Stomach (tissue), 9 donors: ENCODE results near the gene PDCD2. TPM values are rescaled to one million over a fixed set of nuclear protein-coding genes. Genes with fewer than 3 reads are reported as not detected.
A peak's percentile ranks its signal among the peaks of the same experiment; 100 is the strongest.

Source experiments
- DNase-seq, 2 donors: peaks; one replicate each; pipeline versions ENCODE4 v3.0.0 to v3.0.0-alpha.2; 2013 to 2019
- H3K27ac ChIP-seq, 5 donors: fragments of 200-600 bp in 4 of 5; sonication (generic) in 4 of 5; one replicate each; pipeline ENCODE4 v1.5.1; 2013 to 2019; ENCODE audit warnings: mild to moderate bottlenecking in 1 of 5, moderate library complexity in 1 of 5
- H3K27me3 ChIP-seq, 3 donors: fragments of 200-600 bp; sonication (generic); one replicate each; pipeline ENCODE4 v1.5.1; 2017 to 2019; ENCODE audit warnings: mixed run types in 1 of 3
- H3K36me3 ChIP-seq, 4 donors: fragments of 200-600 bp; sonication (generic); 1 replicate in 3 of 4; 2 replicates in 1 of 4; pipeline ENCODE4 v1.5.1; 2016 to 2019
- H3K4me1 ChIP-seq, 4 donors: fragments of 200-600 bp; sonication (generic); one replicate each; pipeline ENCODE4 v1.5.1; 2016 to 2019
- H3K4me3 ChIP-seq, 4 donors: fragments of 200-600 bp; sonication (generic) in 3 of 4; one replicate each; pipeline ENCODE4 v1.5.1; 2016 to 2019; ENCODE audit warnings: mild to moderate bottlenecking in 1 of 4
- H3K9me3 ChIP-seq, 4 donors: fragments of 200-600 bp; sonication (generic); one replicate each; pipeline ENCODE4 v1.5.1; 2016 to 2019
- EP300 ChIP-seq: sonication (generic); formaldehyde crosslinking; IDR thresholded peaks from one replicate; pipeline ENCODE4 v1.6.1; 2017; ENCODE audit warnings: antibody characterized with exemption
- POLR2A ChIP-seq, 4 donors: fragments of 450-650 bp; IDR thresholded peaks; one replicate each; pipeline ENCODE4 v1.6.1; 2016; ENCODE audit warnings: antibody characterized with exemption in 4 of 4, control low read depth in 2 of 4, mild to moderate bottlenecking in 1 of 4, moderate library complexity in 1 of 4
- POLR2AphosphoS5 ChIP-seq, 3 donors: sonication (generic); formaldehyde crosslinking; IDR thresholded peaks; one replicate each; pipeline ENCODE4 v1.6.1; 2016; ENCODE audit warnings: antibody characterized with exemption in 3 of 3
- WGBS, 5 donors: extraction: QIAGEN DNeasy Blood & Tissue Kit in 3 of 5; methylation state at CpG; one replicate each; pipeline versions ENCODE4 v1.1.5 to v1.1.7; 2013 to 2018; 5-methylcytosine and 5-hydroxymethylcytosine counted together
- intact Hi-C: fragments of 100-400 bp; cut with DNase I; formaldehyde crosslinking; loops from one replicate; pipeline ENCODE4 v1.15.1; 2023; ENCODE audit warnings: low total_unique reads
- polyA plus RNA-seq, 3 donors: library from polyadenylated mRNA; stranded (reverse); fragments of 200-250 nt; gene quantifications; one replicate each; pipeline ENCODE4 v1.2.3, GENCODE V29; 2013
- total RNA-seq, 5 donors: library from RNA; depleted of rRNA; stranded (reverse); fragments of >200 nt; gene quantifications; one replicate each; pipeline versions ENCODE4 v1.1.0 to v1.2.3, GENCODE V29; 2014 to 2016
- TF ChIP-seq, protein P1 (sequence below), 7 experiments: fragments of 450-650 bp in 4 of 7; fragments of 200-600 bp in 3 of 7; sonication (generic) in 3 of 7; IDR thresholded peaks; one replicate each; pipeline ENCODE4 v1.5.1; 2016 to 2019; ENCODE audit warnings: antibody characterized with exemption in 7 of 7, control low read depth in 2 of 7, mild to moderate bottlenecking in 1 of 7
- donor health status: healthy with polysubstance abuse.
- donor health status: Bipolar disorder and iron deficiency.
- donor health status: healthy.

The PDCD2 gene
- total and polyA plus RNA-seq, 8 donors = 38.2 to 209 (median 68.0) TPM

DNA sequence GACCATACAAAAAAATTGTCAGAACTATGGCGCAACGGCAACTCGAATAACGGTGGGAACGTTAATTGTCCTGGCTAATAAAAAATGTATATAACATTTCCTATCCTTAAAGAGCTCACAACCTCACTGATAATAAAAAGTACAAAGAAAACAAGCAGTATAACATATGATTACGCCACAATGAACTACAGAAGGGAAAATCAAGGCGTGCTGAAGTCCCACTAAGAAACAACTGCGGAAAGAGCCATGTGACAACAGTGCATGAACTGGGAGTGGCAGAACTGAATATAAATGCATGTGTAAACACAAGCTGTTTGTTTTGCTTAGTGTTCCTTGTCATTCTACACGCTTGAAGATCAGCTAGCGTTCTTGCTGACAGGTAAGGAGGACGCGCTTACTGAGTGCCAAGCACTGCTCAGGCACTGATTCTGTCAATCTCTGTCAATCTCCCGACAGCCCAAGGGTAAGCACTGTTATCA, 30.9 kb downstream of the PDCD2 start:
- DNase-seq = peak; percentile 32 to 86
- H3K27ac ChIP-seq = peak overlapping the region; percentile 90 to 98 (median 96)
- no peaks in the 10 kb centered on the region for H3K27me3 ChIP-seq
- intact Hi-C loops = no loop called here
- whole genome bisulfite sequencing, 5 donors = 0 to 1% (median 0%) methylated on average over 13 of the region's 13 CpGs
- peaks cover 40 to 75% (median 64%) of the 10 kb centered on the region in 4 donors for H3K4me1 ChIP-seq
- H3K36me3 ChIP-seq = peaks cover 9 to 38% (median 37%) of the 10 kb centered on the region in 4 donors
- TF ChIP-seq, protein P1, sequence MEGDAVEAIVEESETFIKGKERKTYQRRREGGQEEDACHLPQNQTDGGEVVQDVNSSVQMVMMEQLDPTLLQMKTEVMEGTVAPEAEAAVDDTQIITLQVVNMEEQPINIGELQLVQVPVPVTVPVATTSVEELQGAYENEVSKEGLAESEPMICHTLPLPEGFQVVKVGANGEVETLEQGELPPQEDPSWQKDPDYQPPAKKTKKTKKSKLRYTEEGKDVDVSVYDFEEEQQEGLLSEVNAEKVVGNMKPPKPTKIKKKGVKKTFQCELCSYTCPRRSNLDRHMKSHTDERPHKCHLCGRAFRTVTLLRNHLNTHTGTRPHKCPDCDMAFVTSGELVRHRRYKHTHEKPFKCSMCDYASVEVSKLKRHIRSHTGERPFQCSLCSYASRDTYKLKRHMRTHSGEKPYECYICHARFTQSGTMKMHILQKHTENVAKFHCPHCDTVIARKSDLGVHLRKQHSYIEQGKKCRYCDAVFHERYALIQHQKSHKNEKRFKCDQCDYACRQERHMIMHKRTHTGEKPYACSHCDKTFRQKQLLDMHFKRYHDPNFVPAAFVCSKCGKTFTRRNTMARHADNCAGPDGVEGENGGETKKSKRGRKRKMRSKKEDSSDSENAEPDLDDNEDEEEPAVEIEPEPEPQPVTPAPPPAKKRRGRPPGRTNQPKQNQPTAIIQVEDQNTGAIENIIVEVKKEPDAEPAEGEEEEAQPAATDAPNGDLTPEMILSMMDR (IDR thresholded peaks at IDR 0.05) = no peak
- no peak for TF ChIP-seq EP300
- no peak for TF ChIP-seq POLR2AphosphoS5 (IDR thresholded peaks at IDR 0.05)
- no peak for TF ChIP-seq POLR2A (IDR thresholded peaks at IDR 0.05)
- H3K4me3 ChIP-seq = peak overlapping the region; percentile 87 to 98 (median 94)
- H3K9me3 ChIP-seq = no peaks in the 10 kb centered on the region

DNA sequence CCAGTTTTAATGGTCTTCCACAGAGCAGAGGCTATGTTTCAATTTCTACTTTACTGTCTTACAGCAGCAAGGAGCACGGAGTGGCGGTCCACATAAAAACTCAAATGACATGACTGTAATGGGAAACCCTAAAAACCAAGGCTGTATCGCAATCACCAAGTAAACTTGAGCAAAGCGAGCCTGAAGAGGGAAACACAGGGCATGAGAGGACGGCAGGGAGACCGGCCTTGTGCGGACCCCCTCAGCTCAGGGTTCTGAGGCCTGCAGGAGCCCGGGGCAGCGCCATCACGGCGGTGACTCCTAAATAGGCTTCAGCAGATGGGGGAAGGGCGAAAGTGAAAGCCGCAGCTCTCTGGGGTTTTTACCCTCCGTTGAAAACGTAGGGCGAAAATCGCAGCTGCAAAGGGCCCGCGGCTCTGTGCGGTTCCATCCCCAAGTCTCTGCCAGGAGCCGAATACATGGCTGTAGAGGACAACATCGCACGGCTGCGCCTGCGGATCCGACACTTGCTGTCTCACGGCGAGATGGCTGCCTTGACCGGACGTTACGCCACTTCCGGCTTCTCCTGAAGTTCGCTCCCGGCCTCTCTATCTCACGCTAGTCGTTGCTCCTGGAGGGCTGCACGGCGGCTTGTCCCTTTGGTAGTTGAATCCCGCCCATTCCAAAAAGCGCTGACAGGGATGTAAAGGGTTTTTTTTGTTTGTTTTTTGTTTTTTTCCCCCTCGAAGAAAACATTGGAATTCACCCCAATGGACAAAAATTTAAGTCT, 31.5 kb downstream of the PDCD2 start, which contains the start of gene PSMB1:
TSS of gene PSMB1 (minus strand) at position 543 of the 769 bp plus-strand sequence. CDS start at position 478, 65 bp downstream.
- 0% methylated on average over 41 of the region's 41 CpGs for WGBS, 5 donors
- peak; percentile 95 to 98 for DNase-seq
- Histone ChIP-seq H3K27ac (peak within 1 kb of the TSS; percentile 90 to 98 (median 96)), H3K4me3 (peak within 1 kb of the TSS; percentile 87 to 98 (median 94)), H3K9me3 (no peaks in the 10 kb centered on the region), H3K27me3 (no peaks in the 10 kb centered on the region), H3K4me1 (peaks cover 40 to 76% (median 65%) of the 10 kb centered on the region in 4 donors), H3K36me3 (peaks cover 15 to 38% (median 37%) of the 10 kb centered on the region in 4 donors)
- TF ChIP-seq, protein P1 (IDR thresholded peaks at IDR 0.05) = no peak
- TF ChIP-seq EP300 (no peak), POLR2A (IDR thresholded peaks at IDR 0.05) (peak in 2 of 4 donors; percentile 71 to 81), POLR2AphosphoS5 (IDR thresholded peaks at IDR 0.05) (peak; percentile 85 to 98 (median 97))
- intact Hi-C loops = no loop called here

DNA sequence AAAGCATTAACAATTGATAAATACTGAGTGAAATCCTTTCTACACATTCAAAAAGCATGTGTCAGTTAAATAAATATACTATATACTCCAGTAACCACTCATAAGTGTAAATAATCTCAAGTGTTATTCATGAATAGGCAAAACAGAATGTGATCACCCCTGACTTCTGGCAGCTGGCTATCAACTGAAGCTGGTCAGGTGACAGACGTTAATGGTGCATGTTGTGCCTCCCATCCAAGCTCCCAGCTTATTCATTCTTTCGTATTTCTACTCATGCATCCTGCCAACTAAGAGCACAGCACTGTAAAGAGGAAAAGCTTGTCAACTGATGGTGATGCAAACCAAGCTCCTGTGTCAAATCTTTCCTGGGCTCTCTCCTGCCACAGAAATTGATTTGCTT, 39.0 kb downstream of the PDCD2 start:
- 6 to 39% (median 15%) methylated on average over 2 of the region's 2 CpGs for WGBS, 5 donors
- Histone ChIP-seq H3K4me1 (peaks cover 7 to 38% (median 23%) of the 10 kb centered on the region in 4 donors), H3K27ac (no peak overlapping the region), H3K9me3 (no peaks in the 10 kb centered on the region), H3K4me3 (no peak overlapping the region), H3K27me3 (no peaks in the 10 kb centered on the region), H3K36me3 (peaks cover 64 to 100% (median 99%) of the 10 kb centered on the region in 4 donors)
- intact Hi-C loops = no loop called here
- no peak for DNase-seq
- TF ChIP-seq POLR2A (IDR thresholded peaks at IDR 0.05) (no peak), EP300 (no peak), POLR2AphosphoS5 (IDR thresholded peaks at IDR 0.05) (no peak)
- TF ChIP-seq, protein P1 (IDR thresholded peaks at IDR 0.05) = no peak

DNA sequence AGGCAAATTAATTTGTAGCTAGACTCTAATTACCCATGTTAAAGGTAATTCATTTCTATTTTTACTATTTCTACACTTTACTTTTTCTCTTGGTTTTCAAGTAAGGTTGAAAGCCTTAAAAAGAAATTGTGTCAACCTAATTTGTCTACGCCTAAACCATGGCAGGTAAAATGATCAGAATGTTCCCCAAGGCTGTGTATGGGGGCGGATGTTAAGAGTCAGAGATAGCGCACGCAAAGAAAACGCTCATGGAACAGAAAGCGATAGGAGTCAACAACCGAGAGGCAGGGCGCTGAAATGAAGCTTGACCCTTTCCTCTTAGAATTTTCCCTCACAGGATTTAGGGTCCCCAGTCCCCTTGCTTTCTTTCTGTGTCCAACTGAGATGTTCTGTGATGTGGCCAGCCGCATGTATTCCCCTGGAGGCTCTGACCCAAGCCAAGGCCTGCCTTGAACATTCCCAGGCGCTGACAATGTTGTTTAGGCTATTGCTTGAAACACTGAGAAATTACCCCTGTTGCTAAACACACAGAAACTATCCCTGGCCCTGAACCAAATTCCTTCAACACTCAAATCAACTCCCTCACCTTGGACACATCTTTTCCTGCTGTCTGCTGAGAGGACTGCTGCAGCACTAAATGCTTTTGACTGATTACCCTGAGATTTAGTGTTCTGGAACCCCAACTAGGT, 42.3 kb downstream of the PDCD2 start:
- WGBS, 5 donors = 86 to 93% (median 91%) methylated on average over 10 of the region's 10 CpGs

More for the DNA sequence above, 42.3 kb downstream of the PDCD2 start:
- H3K27me3 ChIP-seq = no peaks in the 10 kb centered on the region
- no peaks in the 10 kb centered on the region for H3K9me3 ChIP-seq
- no peak for DNase-seq
- H3K36me3 ChIP-seq = peaks cover 75 to 100% (median 98%) of the 10 kb centered on the region in 4 donors
- TF ChIP-seq, protein P1 (IDR thresholded peaks at IDR 0.05) = no peak
- intact Hi-C loops = no loop called here
- no peak overlapping the region for H3K27ac ChIP-seq
- H3K4me3 ChIP-seq = no peak overlapping the region
- H3K4me1 ChIP-seq = peaks cover 0 to 15% (median 2%) of the 10 kb centered on the region in 4 donors
